Measurements from ENCODE around the gene TUSC2. TPM values are rescaled to one million over a fixed set of nuclear protein-coding genes. Genes with fewer than 3 reads are reported as not detected.

The TUSC2 gene
- total and polyA plus RNA-seq, 2 of the 13 experiments (the other 11 are each of a cell fraction or from before 2014, with no cell fraction given) = 36.7 to 39.1 TPM

DNA sequence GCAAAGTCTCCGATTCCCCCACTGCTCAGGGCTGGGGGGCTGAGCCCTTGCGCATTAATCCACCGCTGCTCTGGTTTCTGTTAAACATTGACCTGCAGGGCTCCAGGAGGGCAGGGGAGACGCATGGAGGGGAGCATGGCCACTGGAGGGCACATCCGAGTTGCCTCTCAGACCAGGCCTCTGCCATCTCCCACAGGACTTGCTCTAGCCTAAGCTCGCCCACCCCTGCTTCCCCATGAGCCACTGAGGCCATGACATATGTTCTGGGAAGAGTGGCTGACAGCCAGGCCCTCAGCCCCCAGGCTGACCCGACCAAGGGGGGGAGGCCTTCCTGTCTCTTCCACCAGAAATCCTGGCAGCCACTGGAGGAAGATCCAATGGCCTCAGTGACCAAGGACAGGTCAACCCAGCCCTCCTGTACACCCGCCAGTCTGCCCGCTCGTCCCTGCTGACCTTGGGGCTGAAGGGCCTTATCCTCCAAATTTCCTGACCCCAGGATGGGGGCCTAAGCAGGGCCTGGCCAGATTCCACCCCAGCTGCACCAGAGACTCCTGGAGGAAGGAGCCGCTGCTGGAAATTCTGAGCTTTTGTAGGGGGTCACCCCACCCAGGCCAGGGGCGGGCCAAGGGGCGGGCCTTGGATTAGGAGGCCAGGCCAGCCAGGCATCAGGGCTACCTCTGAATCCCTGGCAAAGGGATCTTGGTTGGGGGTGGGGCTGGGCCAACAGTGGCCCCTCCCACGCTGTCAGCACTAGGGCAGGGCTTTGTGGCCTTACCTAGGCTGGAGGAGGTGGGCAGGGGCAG lies 24.8 kb downstream of the TUSC2 start, which contains the start of gene HYAL1 (continued):
- TF ChIP-seq ZNF180 (CRISPR knock-in tag; IDR thresholded peaks at IDR 0.05; ENCODE audit: borderline replicate concordance, low read depth) (no peak), TCF12 (IDR thresholded peaks at IDR 0.05) (no peak), TCF12 (CRISPR knock-in tag; IDR thresholded peaks at IDR 0.05) (no peak), ZNF7 (CRISPR knock-in tag; IDR thresholded peaks at IDR 0.05) (no peak), PPARG (CRISPR knock-in tag; conservative IDR thresholded peaks at IDR 0.05) (peak; percentile 64), ZNF33B (CRISPR knock-in tag; IDR thresholded peaks at IDR 0.05) (no peak), BRCA1 (CRISPR knock-in tag; IDR thresholded peaks at IDR 0.05) (no peak; the same call in 1 of the 2 replicates), ZNF207 (IDR thresholded peaks at IDR 0.05; ENCODE audit: borderline replicate concordance) (no peak), TAF1 (CRISPR knock-in tag; IDR thresholded peaks at IDR 0.05) (peak; percentile 94), ZNF660 (CRISPR knock-in tag; IDR thresholded peaks at IDR 0.05; ENCODE audit: borderline replicate concordance, low read depth) (no peak), RXRA (CRISPR knock-in tag; IDR thresholded peaks at IDR 0.05) (peak; percentile 58; the same call in 1 of the 2 replicates), ZNF543 (CRISPR knock-in tag; IDR thresholded peaks at IDR 0.05) (peak; percentile 65; the same call in 1 of the 2 replicates), KDM5B (CRISPR knock-in tag; IDR thresholded peaks at IDR 0.05; ENCODE audit: borderline replicate concordance) (peak; percentile 62; the same call in 1 of the 2 replicates)
- TF ChIP-seq, protein P1, sequence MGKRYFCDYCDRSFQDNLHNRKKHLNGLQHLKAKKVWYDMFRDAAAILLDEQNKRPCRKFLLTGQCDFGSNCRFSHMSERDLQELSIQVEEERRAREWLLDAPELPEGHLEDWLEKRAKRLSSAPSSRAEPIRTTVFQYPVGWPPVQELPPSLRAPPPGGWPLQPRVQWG (CRISPR knock-in tag; IDR thresholded peaks at IDR 0.05; ENCODE audit: borderline replicate concordance, low read depth) = no peak
- TF ChIP-seq, protein P2, sequence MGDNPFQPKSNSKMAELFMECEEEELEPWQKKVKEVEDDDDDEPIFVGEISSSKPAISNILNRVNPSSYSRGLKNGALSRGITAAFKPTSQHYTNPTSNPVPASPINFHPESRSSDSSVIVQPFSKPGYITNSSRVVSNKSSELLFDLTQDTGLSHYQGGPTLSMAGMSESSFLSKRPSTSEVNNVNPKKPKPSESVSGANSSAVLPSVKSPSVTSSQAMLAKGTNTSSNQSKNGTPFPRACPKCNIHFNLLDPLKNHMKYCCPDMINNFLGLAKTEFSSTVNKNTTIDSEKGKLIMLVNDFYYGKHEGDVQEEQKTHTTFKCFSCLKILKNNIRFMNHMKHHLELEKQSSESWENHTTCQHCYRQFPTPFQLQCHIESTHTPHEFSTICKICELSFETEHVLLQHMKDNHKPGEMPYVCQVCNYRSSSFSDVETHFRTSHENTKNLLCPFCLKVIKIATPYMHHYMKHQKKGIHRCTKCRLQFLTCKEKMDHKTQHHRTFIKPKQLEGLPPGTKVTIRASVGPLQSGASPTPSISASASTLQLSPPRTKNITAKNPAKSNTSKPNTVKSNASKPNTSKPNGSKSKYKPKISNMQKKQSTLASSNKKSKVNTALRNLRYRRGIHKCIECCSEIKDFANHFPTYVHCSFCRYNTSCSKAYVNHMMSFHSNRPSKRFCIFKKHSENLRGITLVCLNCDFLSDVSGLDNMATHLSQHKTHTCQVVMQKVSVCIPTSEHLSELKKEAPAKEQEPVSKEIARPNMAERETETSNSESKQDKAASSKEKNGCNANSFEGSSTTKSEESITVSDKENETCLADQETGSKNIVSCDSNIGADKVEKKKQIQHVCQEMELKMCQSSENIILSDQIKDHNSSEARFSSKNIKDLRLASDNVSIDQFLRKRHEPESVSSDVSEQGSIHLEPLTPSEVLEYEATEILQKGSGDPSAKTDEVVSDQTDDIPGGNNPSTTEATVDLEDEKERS (CRISPR knock-in tag; IDR thresholded peaks at IDR 0.05) = peak; percentile 66; the same call in 1 of the 2 replicates
- TF ChIP-seq, protein P3, sequence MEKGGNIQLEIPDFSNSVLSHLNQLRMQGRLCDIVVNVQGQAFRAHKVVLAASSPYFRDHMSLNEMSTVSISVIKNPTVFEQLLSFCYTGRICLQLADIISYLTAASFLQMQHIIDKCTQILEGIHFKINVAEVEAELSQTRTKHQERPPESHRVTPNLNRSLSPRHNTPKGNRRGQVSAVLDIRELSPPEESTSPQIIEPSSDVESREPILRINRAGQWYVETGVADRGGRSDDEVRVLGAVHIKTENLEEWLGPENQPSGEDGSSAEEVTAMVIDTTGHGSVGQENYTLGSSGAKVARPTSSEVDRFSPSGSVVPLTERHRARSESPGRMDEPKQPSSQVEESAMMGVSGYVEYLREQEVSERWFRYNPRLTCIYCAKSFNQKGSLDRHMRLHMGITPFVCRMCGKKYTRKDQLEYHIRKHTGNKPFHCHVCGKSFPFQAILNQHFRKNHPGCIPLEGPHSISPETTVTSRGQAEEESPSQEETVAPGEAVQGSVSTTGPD (CRISPR knock-in tag; IDR thresholded peaks at IDR 0.05) = peak; percentile 60
- TF ChIP-seq, protein P4, sequence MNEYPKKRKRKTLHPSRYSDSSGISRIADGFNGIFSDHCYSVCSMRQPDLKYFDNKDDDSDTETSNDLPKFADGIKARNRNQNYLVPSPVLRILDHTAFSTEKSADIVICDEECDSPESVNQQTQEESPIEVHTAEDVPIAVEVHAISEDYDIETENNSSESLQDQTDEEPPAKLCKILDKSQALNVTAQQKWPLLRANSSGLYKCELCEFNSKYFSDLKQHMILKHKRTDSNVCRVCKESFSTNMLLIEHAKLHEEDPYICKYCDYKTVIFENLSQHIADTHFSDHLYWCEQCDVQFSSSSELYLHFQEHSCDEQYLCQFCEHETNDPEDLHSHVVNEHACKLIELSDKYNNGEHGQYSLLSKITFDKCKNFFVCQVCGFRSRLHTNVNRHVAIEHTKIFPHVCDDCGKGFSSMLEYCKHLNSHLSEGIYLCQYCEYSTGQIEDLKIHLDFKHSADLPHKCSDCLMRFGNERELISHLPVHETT (CRISPR knock-in tag; conservative IDR thresholded peaks at IDR 0.05) = no peak
- TF ChIP-seq, protein P5, sequence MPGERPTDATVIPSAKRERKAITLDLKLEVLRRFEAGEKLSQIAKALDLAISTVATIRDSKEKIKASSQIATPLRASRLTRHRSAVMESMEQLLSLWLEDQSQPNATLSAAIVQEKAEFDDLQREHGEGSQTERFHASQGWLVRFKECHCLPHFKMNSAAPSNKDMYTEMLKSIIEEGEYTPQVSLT (CRISPR knock-in tag; IDR thresholded peaks at IDR 0.05; ENCODE audit: borderline replicate concordance, low read depth) = no peak
- TF ChIP-seq, protein P6, sequence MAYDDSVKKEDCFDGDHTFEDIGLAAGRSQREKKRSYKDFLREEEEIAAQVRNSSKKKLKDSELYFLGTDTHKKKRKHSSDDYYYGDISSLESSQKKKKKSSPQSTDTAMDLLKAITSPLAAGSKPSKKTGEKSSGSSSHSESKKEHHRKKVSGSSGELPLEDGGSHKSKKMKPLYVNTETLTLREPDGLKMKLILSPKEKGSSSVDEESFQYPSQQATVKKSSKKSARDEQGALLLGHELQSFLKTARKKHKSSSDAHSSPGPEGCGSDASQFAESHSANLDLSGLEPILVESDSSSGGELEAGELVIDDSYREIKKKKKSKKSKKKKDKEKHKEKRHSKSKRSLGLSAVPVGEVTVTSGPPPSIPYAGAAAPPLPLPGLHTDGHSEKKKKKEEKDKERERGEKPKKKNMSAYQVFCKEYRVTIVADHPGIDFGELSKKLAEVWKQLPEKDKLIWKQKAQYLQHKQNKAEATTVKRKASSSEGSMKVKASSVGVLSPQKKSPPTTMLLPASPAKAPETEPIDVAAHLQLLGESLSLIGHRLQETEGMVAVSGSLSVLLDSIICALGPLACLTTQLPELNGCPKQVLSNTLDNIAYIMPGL (CRISPR knock-in tag; IDR thresholded peaks at IDR 0.05; ENCODE audit: borderline replicate concordance in 1 of 2, low read depth in 1 of 2) = peak; percentile 82 to 93

Measured in HepG2 (cell line).